Measurements from ENCODE around the gene ATG7. TPM values are rescaled to one million over a fixed set of nuclear protein-coding genes. Genes with fewer than 3 reads are reported as not detected.

ATG7 gene
- total RNA-seq, 1 donor from 2014 or later = 31.3 TPM

DNA sequence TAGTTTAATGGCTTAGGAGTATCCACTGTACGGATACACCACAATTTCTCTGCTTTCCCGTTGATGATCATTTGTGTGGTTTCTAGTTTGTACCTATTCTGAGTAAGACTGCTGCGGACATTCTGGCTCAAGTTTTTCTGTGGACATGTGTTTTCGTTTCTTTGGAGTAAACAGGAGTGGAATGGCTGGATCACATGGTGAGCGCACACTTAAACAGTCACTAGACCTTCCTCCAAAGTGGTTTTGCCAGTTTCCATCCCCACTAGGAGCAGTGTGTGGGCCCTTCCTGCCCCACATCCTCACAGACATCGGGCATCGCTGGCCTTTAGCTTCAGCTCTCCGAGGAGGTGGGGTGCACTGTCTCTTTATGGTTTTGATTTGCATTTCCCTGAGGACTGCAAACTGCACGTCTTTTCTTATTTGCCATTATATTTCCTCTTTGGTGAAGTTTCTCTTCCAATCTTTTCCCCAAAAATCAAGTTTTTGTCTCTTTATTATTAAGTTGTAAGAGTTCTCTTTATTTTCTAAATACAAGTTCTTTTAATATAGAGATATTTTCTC is 277.5 kb downstream of the ATG7 start:
- H3K27me3 ChIP-seq (ENCODE audit: control insufficient read depth, insufficient read depth, low read length) = no peaks in the 10 kb centered on the region
- peaks cover 4% of the 10 kb centered on the region for H3K36me3 ChIP-seq (ENCODE audit: control insufficient read depth, insufficient read depth, low read length)
- DNase-seq (ENCODE audit: low read depth) = no peak

DNA sequence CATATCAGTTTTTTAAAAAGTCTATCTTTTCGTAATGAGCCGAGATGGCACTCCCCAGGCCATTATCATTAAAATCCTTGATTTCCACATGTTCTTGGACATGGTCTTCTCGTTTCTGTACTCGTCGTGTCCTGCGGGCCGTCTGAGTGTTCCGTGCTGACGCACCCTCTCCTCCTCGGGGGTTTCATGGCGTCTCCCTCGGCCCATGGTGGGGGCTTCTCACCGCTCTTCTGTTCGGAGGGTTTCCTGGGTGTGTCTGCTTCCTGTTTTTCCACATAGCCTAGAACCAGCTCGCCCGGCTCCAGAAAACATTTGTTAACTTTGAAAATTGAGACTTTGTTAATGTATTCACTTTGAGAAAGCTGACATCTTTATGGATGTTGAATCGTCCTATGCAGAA is 278.8 kb downstream of the ATG7 start:
- Histone ChIP-seq H3K36me3 (ENCODE audit: control insufficient read depth, insufficient read depth, low read length) (peaks cover 5% of the 10 kb centered on the region), H3K27me3 (ENCODE audit: control insufficient read depth, insufficient read depth, low read length) (no peaks in the 10 kb centered on the region), H3K4me3 (ENCODE audit: low read depth, low read length) (no peak overlapping the region)
- TF ChIP-seq, protein P1, sequence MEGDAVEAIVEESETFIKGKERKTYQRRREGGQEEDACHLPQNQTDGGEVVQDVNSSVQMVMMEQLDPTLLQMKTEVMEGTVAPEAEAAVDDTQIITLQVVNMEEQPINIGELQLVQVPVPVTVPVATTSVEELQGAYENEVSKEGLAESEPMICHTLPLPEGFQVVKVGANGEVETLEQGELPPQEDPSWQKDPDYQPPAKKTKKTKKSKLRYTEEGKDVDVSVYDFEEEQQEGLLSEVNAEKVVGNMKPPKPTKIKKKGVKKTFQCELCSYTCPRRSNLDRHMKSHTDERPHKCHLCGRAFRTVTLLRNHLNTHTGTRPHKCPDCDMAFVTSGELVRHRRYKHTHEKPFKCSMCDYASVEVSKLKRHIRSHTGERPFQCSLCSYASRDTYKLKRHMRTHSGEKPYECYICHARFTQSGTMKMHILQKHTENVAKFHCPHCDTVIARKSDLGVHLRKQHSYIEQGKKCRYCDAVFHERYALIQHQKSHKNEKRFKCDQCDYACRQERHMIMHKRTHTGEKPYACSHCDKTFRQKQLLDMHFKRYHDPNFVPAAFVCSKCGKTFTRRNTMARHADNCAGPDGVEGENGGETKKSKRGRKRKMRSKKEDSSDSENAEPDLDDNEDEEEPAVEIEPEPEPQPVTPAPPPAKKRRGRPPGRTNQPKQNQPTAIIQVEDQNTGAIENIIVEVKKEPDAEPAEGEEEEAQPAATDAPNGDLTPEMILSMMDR (IDR thresholded peaks at IDR 0.05; ENCODE audit: insufficient read depth, low read length, poor library complexity, severe bottlenecking) = no peak
- DNase-seq (ENCODE audit: low read depth) = no peak

More for the DNA sequence above, 277.5 kb downstream of the ATG7 start:
- no peak overlapping the region for H3K4me3 ChIP-seq (ENCODE audit: low read depth, low read length)
- TF ChIP-seq, protein P1 (IDR thresholded peaks at IDR 0.05; ENCODE audit: insufficient read depth, low read length, poor library complexity, severe bottlenecking) = no peak

DNA sequence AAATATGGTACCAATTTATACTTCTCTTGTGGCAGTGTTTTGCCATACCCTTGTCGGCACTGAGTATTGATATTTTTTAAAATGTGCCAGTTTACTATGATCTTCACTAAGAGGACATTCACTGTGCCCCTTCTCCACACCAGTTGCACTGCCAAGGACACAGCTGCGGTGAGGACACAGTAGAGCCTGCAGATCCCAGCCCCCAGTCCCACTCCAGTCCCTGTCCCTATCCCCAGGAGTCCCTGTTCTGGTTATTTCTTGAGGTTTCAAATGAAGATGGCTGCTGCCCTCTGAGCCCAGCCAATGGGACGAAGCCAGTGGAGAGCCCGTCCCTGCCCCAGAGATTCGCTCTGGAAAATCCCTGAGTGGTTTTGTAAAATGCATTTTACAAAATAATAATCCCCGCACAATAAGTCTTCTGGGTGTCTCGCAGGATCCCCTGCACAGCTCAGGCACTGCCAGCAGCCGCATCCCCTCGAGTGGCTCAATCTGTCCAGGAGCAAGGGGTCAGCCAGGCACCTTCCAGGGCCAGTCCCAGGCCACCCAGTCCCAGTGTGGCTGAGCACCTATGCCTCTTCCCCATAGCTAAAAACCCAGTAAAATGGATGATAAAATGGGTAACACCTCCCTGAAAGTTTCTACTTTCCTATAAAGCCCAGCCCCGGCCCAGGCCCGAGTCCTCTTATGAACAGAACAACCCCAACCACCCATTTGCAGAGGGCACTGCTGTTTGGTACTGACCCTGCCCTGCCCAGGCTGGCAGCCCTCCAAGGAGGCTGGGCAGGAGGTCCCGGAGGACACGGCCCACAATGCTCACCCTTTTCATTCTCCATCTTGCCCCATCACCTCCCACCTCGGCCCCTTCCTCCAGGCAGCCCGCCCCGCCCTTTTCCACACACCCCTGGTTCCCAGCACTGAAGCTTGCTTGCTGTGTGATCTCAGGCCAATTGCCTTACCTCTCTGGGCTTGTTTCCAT is 280.4 kb downstream of the ATG7 start:
- no peak overlapping the region for H3K4me3 ChIP-seq (ENCODE audit: low read depth, low read length)
- TF ChIP-seq, protein P1 (IDR thresholded peaks at IDR 0.05; ENCODE audit: insufficient read depth, low read length, poor library complexity, severe bottlenecking) = no peak
- DNase-seq (ENCODE audit: low read depth) = no peak

DNA sequence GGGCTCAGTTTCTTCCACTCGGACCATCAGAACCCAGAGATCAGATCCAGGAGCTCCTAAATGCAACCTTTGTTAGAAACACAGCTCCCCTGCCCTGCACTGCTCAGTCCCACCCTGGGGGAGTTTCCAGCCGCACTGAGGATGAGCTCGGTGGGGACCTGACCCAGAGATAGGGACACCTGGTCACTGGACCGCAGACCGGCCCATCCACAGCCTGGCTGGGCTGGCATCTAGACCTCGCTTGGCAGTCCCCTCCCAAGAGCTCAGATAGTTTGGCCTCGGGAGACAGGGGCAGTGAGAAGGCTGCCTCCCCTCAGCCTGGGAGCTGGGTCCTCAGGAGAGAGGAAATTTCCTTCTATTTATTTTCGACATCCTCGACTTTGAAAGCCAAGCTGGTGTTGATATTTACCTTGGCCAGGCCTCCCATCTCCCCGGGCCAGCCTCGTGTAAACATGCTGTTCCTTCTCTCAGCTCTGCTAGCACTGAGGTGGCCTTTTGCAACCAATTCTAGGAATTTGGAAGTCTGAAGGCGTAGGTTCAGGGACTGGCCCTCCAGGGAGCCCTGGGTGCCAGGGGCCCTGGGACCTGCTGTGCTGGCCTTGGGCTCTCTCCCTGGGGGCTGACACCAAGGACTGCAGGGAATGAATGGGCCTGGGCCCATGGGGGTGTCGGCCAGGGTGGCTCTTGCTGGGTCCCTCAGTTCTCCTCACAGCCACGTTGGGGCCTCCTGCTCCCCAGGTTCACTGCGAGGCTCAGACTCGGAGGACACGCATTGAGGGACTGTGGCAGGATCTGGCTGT is 281.4 kb downstream of the ATG7 start:
- TF ChIP-seq, protein P1 (IDR thresholded peaks at IDR 0.05; ENCODE audit: insufficient read depth, low read length, poor library complexity, severe bottlenecking) = no peak
- peaks cover 5% of the 10 kb centered on the region for H3K36me3 ChIP-seq (ENCODE audit: control insufficient read depth, insufficient read depth, low read length)
- no peaks in the 10 kb centered on the region for H3K27me3 ChIP-seq (ENCODE audit: control insufficient read depth, insufficient read depth, low read length)
- no peak for DNase-seq (ENCODE audit: low read depth)
- no peak overlapping the region for H3K4me3 ChIP-seq (ENCODE audit: low read depth, low read length)

More for the DNA sequence above, 280.4 kb downstream of the ATG7 start:
- peaks cover 5% of the 10 kb centered on the region for H3K36me3 ChIP-seq (ENCODE audit: control insufficient read depth, insufficient read depth, low read length)
- H3K27me3 ChIP-seq (ENCODE audit: control insufficient read depth, insufficient read depth, low read length) = no peaks in the 10 kb centered on the region

DNA sequence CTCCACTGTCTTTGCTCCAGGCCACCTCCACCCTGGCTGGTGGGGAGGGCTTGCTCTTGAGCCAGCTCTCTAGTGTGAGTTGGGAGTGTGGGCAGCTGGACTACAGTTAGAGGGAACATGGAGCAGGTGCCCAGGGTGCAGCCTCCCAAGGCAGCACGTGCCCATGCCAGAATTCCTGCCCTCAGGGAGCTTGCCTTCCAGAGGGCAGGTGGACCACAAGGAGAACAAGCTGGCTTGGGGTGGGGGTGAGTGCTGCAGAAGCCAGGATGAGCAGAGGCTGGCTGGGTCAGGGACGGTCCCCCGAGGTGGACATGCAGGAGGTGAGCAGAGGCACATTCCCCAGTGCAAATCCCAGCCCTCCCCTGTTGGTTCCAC is 282.0 kb downstream of the ATG7 start:
- DNase-seq (ENCODE audit: low read depth) = no peak
- H3K4me3 ChIP-seq (ENCODE audit: low read depth, low read length) = no peak overlapping the region
- H3K36me3 ChIP-seq (ENCODE audit: control insufficient read depth, insufficient read depth, low read length) = peaks cover 5% of the 10 kb centered on the region
- TF ChIP-seq, protein P1 (IDR thresholded peaks at IDR 0.05; ENCODE audit: insufficient read depth, low read length, poor library complexity, severe bottlenecking) = no peak
- H3K27me3 ChIP-seq (ENCODE audit: control insufficient read depth, insufficient read depth, low read length) = no peaks in the 10 kb centered on the region

Data from kidney epithelial cell (primary cell).